Panc1 (cell line): Measurements from ENCODE around the gene FBXO10. TPM values are rescaled to one million over a fixed set of nuclear protein-coding genes. Genes with fewer than 3 reads are reported as not detected.

Source experiments
- ATAC-seq: fragments of 200-7000 bp; cut with Tn5 transposase; 2 replicates; pipeline ENCODE4 v1.9.1; 2020; ENCODE audit warnings: mild to moderate bottlenecking, moderate library complexity
- BruUV-seq: library from RNA; stranded (reverse); fragments of 400-500 nt; replicated peaks from 2 replicates; lab custom pipeline; 2021; lab: Mats Ljungman, UMichigan
- CTCF ChIA-PET: fragments of 300-600 bp; sonication (Branson Sonifier 250); formaldehyde crosslinking; loops from one replicate; lab custom pipeline; 2022; ENCODE audit warnings: antibody characterized with exemption; lab: Charles Lee
- POLR2A ChIA-PET: fragments of 300-600 bp; sonication (Branson Sonifier 250); formaldehyde crosslinking; loops from one replicate; lab custom pipeline; 2022; ENCODE audit warnings: antibody characterized with exemption; lab: Charles Lee
- DNase-seq: peaks from one replicate; pipeline ENCODE4 v3.0.0-alpha.2; 2010; ENCODE audit warnings: low read depth, low spot score
- H3K27ac ChIP-seq: 2 replicates; pipeline ENCODE4 v1.5.1; 2011; ENCODE audit warnings: mild to moderate bottlenecking, low read length, inconsistent platforms
- H3K27me3 ChIP-seq: fragments of 200-500 bp; sonication (Bioruptor generic); 2 replicates; pipeline ENCODE4 v1.6.0; 2014; ENCODE audit warnings: low read length, inconsistent platforms; ENCODE audit not compliant: control insufficient read depth, insufficient read depth
- H3K36me3 ChIP-seq: fragments of 200-500 bp; sonication (Bioruptor generic); 2 replicates; pipeline ENCODE4 v1.5.1; 2014; ENCODE audit warnings: inconsistent platforms, mild to moderate bottlenecking, low read length, moderate library complexity; ENCODE audit not compliant: control insufficient read depth, insufficient read depth
- H3K4me1 ChIP-seq: 2 replicates; pipeline ENCODE4 v1.5.1; 2011; ENCODE audit warnings: inconsistent platforms, mild to moderate bottlenecking, low read length, moderate library complexity; ENCODE audit not compliant: control insufficient read depth, insufficient read depth
- H3K4me3 ChIP-seq, 2 experiments: 2 replicates each; pipeline ENCODE4 v1.5.1; 2011 to 2012; ENCODE audit warnings: low read depth in 2 of 2, low read length in 2 of 2, mild to moderate bottlenecking in 2 of 2, inconsistent platforms in 1 of 2, moderate library complexity in 1 of 2
- H3K9me3 ChIP-seq: fragments of 200-500 bp; sonication (Bioruptor generic); 2 replicates; pipeline ENCODE4 v1.5.1; 2014; ENCODE audit warnings: low read depth, mild to moderate bottlenecking, inconsistent platforms, low read length, moderate library complexity; ENCODE audit not compliant: control insufficient read depth, insufficient read depth
- CTCF ChIP-seq: fragments of 450-650 bp; IDR thresholded peaks from 2 replicates; pipeline ENCODE4 v1.5.1; 2017; ENCODE audit warnings: mild to moderate bottlenecking
- POLR2AphosphoS5 ChIP-seq: IDR thresholded peaks from 2 replicates; pipeline ENCODE4 v1.6.1; 2012; ENCODE audit warnings: mild to moderate bottlenecking, low read depth, low read length, moderate library complexity
- REST ChIP-seq, 2 experiments: IDR thresholded peaks; 2 replicates each; pipeline ENCODE4 v1.6.1; 2011 to 2012; ENCODE audit warnings: low read depth in 2 of 2, control low read depth in 1 of 2, low read length in 1 of 2, mild to moderate bottlenecking in 1 of 2, moderate library complexity in 1 of 2; ENCODE audit not compliant: insufficient read depth in 1 of 2
- SIN3A ChIP-seq: IDR thresholded peaks from 2 replicates; pipeline ENCODE4 v1.6.1; 2012; ENCODE audit warnings: low read depth, mild to moderate bottlenecking, low read length, moderate library complexity, borderline replicate concordance; ENCODE audit not compliant: insufficient read depth
- TCF7L2 ChIP-seq: IDR thresholded peaks from 2 replicates; pipeline ENCODE4 v1.6.1; 2011; ENCODE audit warnings: mild to moderate bottlenecking, low read depth, low read length, inconsistent platforms
- in situ Hi-C: cut with HindIII; loops from 2 replicates; pipeline ENCODE4 v1.10.0; 2016; ENCODE audit warnings: low sequenced_read_pairs, low pct_unique_long_range_greater_than_20kb
- intact Hi-C: fragments of 100-400 bp; cut with micrococcal nuclease; formaldehyde crosslinking; loops from one replicate; pipeline ENCODE4 v1.10.0; 2022; ENCODE audit not compliant: unreplicated experiment
- total RNA-seq: library from RNA; stranded (reverse); gene quantifications from one replicate; pipeline ENCODE4 v1.2.1, GENCODE V29; 2021; ENCODE audit not compliant: unreplicated experiment

The FBXO10 gene
- total RNA-seq, 1 experiment from 2014 or later: 39.8 TPM

- no peaks in the 10 kb centered on the region for H3K4me1 ChIP-seq
- no peak for TF ChIP-seq CTCF
- no peak overlapping the region for H3K27ac ChIP-seq
- DNase-seq (no peak), ATAC-seq (no peak)
- no peaks in the 10 kb centered on the region for H3K27me3 ChIP-seq
- intact Hi-C loops (no loop called here), in situ Hi-C loops (no loop called here)
- BruUV-seq: no TSS peak
- no peaks in the 10 kb centered on the region for H3K36me3 ChIP-seq
- ChIA-PET CTCF (interaction anchor here (0.7 kb wide), 1 partner anchor 134 kb away, joined by 3 read pairs; no protein-coding TSS in a partner anchor), POLR2A (no interaction called here)
- H3K9me3 ChIP-seq: no peaks in the 10 kb centered on the region; the same call in 1 of the 2 replicates
- no peak overlapping the region for H3K4me3 ChIP-seq
These were observed 12.2 kb downstream of the FBXO10 start for GRCh38 chr9:37563806-37564513.

- intact Hi-C loops: no loop called here
- TF ChIP-seq REST (IDR thresholded peaks at IDR 0.05; ENCODE audit: insufficient read depth in 1 of 2, low read depth in 2 of 2, low read length in 1 of 2): no peak
- TF ChIP-seq CTCF: no peak
- TF ChIP-seq SIN3A: no peak
- no peak for TF ChIP-seq TCF7L2
- no peak for TF ChIP-seq POLR2AphosphoS5
- ChIA-PET CTCF (no interaction called here), POLR2A (no interaction called here)
- no peak for DNase-seq
- in situ Hi-C loops: no loop called here
- Histone ChIP-seq H3K36me3 (no peaks in the 10 kb centered on the region), H3K9me3 (no peaks in the 10 kb centered on the region; the same call in 1 of the 2 replicates), H3K27ac (no peak overlapping the region), H3K4me1 (no peaks in the 10 kb centered on the region), H3K4me3 (no peak overlapping the region), H3K27me3 (no peaks in the 10 kb centered on the region)
- BruUV-seq: no TSS peak
- no peak for ATAC-seq
These were observed 13.4 kb downstream of the FBXO10 start for GRCh38 chr9:37562826-37563225.
